ENCODE data around the gene ATP6AP1. TPM values are rescaled to one million over a fixed set of nuclear protein-coding genes. Genes with fewer than 3 reads are reported as not detected.

ATP6AP1 gene
- total RNA-seq, 6 donors from 2014 or later: 70.3 to 183 (median 108) TPM

- 71 to 83% methylated on average over 12 to 24 of the region's 24 CpGs for WGBS, 2 donors
- Histone ChIP-seq H3K4me3 (peak overlapping the region; percentile 32 to 60 (median 52)), H3K9me3 (no peaks in the 10 kb centered on the region), H3K27me3 (no peaks in the 10 kb centered on the region), H3K36me3 (no peaks in the 10 kb centered on the region), H3K4me1 (peaks cover 0 to 6% (median 4%) of the 10 kb centered on the region in 4 donors), H3K27ac (peak overlapping the region in 3 of 4 donors; percentile 42 to 88 (median 81))
- DNase-seq (no peak), ATAC-seq (ENCODE audit: low FRiP score in 2 of 2) (no peak)
- TF ChIP-seq EP300 (IDR thresholded peaks at IDR 0.05) (no peak), POLR2AphosphoS5 (IDR thresholded peaks at IDR 0.05) (no peak), CTCF (IDR thresholded peaks at IDR 0.05) (no peak), POLR2A (IDR thresholded peaks at IDR 0.05) (no peak)
These were observed 49.5 kb downstream of the ATP6AP1 start for GRCh38 chrX:154477891-154478477.

GRCh38 chrX:154478728-154479622 lies 50.5 kb downstream of the ATP6AP1 start, which contains the start of gene LAGE3:
Gene LAGE3, minus strand, starts transcription at chrX:154479281. Its CDS starts 366 bp downstream, at chrX:154478915.
- TF ChIP-seq CTCF (IDR thresholded peaks at IDR 0.05): no peak
- TF ChIP-seq EP300 (IDR thresholded peaks at IDR 0.05): no peak
- peak; percentile 14 to 59 for TF ChIP-seq POLR2AphosphoS5 (IDR thresholded peaks at IDR 0.05)
- TF ChIP-seq POLR2A (IDR thresholded peaks at IDR 0.05): peak in 1 of 4 donors; percentile 80
- DNase-seq (peak; percentile 94 to 99), ATAC-seq (ENCODE audit: low FRiP score in 2 of 2) (peak; percentile 96 to 99)
- H3K27ac ChIP-seq: peak within 1 kb of the TSS; percentile 75 to 88 (median 80)
- peak within 1 kb of the TSS; percentile 32 to 60 (median 52) for H3K4me3 ChIP-seq
- H3K36me3 ChIP-seq: peaks cover 0 to 1% (median 0%) of the 10 kb centered on the region in 4 donors
- no peaks in the 10 kb centered on the region for H3K27me3 ChIP-seq
- 44 to 46% methylated on average over 2 to 85 of the region's 85 CpGs for WGBS, 2 donors
- H3K4me1 ChIP-seq: peaks cover 0 to 6% (median 4%) of the 10 kb centered on the region in 4 donors
- no peaks in the 10 kb centered on the region for H3K9me3 ChIP-seq

GRCh38 chrX:154481195-154481594 lies 52.7 kb downstream of the ATP6AP1 start:
- 85 to 88% methylated on average over 4 to 5 of the region's 5 CpGs for WGBS, 2 donors
- Histone ChIP-seq H3K4me3 (no peak overlapping the region), H3K27me3 (no peaks in the 10 kb centered on the region), H3K36me3 (peaks cover 0 to 7% (median 0%) of the 10 kb centered on the region in 4 donors), H3K27ac (no peak overlapping the region), H3K4me1 (peaks cover 0 to 21% (median 12%) of the 10 kb centered on the region in 4 donors), H3K9me3 (no peaks in the 10 kb centered on the region)
- DNase-seq (no peak), ATAC-seq (ENCODE audit: low FRiP score in 2 of 2) (no peak)
- TF ChIP-seq CTCF (IDR thresholded peaks at IDR 0.05): no peak
- no peak for TF ChIP-seq EP300 (IDR thresholded peaks at IDR 0.05)
- no peak for TF ChIP-seq POLR2AphosphoS5 (IDR thresholded peaks at IDR 0.05)
- TF ChIP-seq POLR2A (IDR thresholded peaks at IDR 0.05): no peak

- Histone ChIP-seq H3K27ac (no peak overlapping the region), H3K9me3 (no peaks in the 10 kb centered on the region), H3K4me3 (no peak overlapping the region), H3K36me3 (peaks cover 0 to 7% (median 0%) of the 10 kb centered on the region in 4 donors), H3K4me1 (peaks cover 0 to 25% (median 12%) of the 10 kb centered on the region in 4 donors), H3K27me3 (no peaks in the 10 kb centered on the region)
- no peak for ATAC-seq (ENCODE audit: low FRiP score in 2 of 2)
- DNase-seq: no peak
- TF ChIP-seq POLR2AphosphoS5 (IDR thresholded peaks at IDR 0.05) (no peak), POLR2A (IDR thresholded peaks at IDR 0.05) (no peak), CTCF (IDR thresholded peaks at IDR 0.05) (no peak), EP300 (IDR thresholded peaks at IDR 0.05) (no peak)
- 85 to 86% methylated on average over 7 to 14 of the region's 14 CpGs for WGBS, 2 donors
These were observed 53.6 kb downstream of the ATP6AP1 start for GRCh38 chrX:154481911-154482601.

All from upper lobe of left lung (tissue), 6 donors.